ENCODE results near the gene LCA5L. TPM values are rescaled to one million over a fixed set of nuclear protein-coding genes. Genes with fewer than 3 reads are reported as not detected.

LCA5L gene
- polyA plus RNA-seq, 1 donor from 2014 or later: 0.09 TPM

- Histone ChIP-seq H3K27ac (ENCODE audit: low read length) (no peak overlapping the region), H3K9ac (ENCODE audit: low read length) (no peak overlapping the region), H3K9me3 (ENCODE audit: low read length) (peaks cover 5% of the 10 kb centered on the region), H3K79me2 (replicated peaks; ENCODE audit: insufficient read depth, low read length) (no peaks in the 10 kb centered on the region), H3K27me3 (ENCODE audit: insufficient read depth, low read depth, low read length) (no peaks in the 10 kb centered on the region), H3K9me2 (ENCODE audit: insufficient read depth, low read length) (no peaks in the 10 kb centered on the region), H3F3A (ENCODE audit: insufficient read depth, low read length, poor library complexity, severe bottlenecking) (no peaks in the 10 kb centered on the region), H3K36me3 (ENCODE audit: insufficient read depth, low read length) (peaks cover 12% of the 10 kb centered on the region), H3K4me3 (ENCODE audit: low read length) (no peak overlapping the region), H4K20me1 (ENCODE audit: insufficient read depth) (no peaks in the 10 kb centered on the region), H2AFZ (ENCODE audit: low read depth, low read length) (no peak overlapping the region), H3K4me2 (ENCODE audit: low read length) (no peak overlapping the region)
- no peak for TF ChIP-seq MXI1 (conservative IDR thresholded peaks at IDR 0.05; ENCODE audit: poor library complexity, severe bottlenecking)
- TF ChIP-seq TAF1 (IDR thresholded peaks at IDR 0.05; ENCODE audit: low read depth): no peak
- TF ChIP-seq POLR2AphosphoS5 (IDR thresholded peaks at IDR 0.05): no peak
- no peak for TF ChIP-seq RAD21 (conservative IDR thresholded peaks at IDR 0.05)
- no peak for TF ChIP-seq REST (IDR thresholded peaks at IDR 0.05; ENCODE audit: borderline replicate concordance)
- TF ChIP-seq SMC3 (conservative IDR thresholded peaks at IDR 0.05; ENCODE audit: poor library complexity): no peak
- no peak for TF ChIP-seq CTCF (IDR thresholded peaks at IDR 0.05; ENCODE audit: poor library complexity, severe bottlenecking)
- TF ChIP-seq EZH2 (IDR thresholded peaks at IDR 0.05; ENCODE audit: borderline replicate concordance, insufficient read depth, low read length, poor library complexity, severe bottlenecking): no peak
- no peak for TF ChIP-seq EP300 (conservative IDR thresholded peaks at IDR 0.05; ENCODE audit: poor library complexity, severe bottlenecking)
These were observed 39.5 kb downstream of the LCA5L start for GRCh38 chr21:39406065-39406464.

GRCh38 chr21:39400173-39400572, 45.4 kb downstream of the LCA5L start:
- Histone ChIP-seq H4K20me1 (ENCODE audit: insufficient read depth) (no peaks in the 10 kb centered on the region), H2AFZ (ENCODE audit: low read depth, low read length) (no peak overlapping the region), H3K79me2 (replicated peaks; ENCODE audit: insufficient read depth, low read length) (no peaks in the 10 kb centered on the region), H3K9ac (ENCODE audit: low read length) (no peak overlapping the region), H3K27me3 (ENCODE audit: insufficient read depth, low read depth, low read length) (no peaks in the 10 kb centered on the region), H3K27ac (ENCODE audit: low read length) (peak overlapping the region; percentile 19), H3K4me3 (ENCODE audit: low read length) (no peak overlapping the region), H3F3A (ENCODE audit: insufficient read depth, low read length, poor library complexity, severe bottlenecking) (no peaks in the 10 kb centered on the region), H3K4me2 (ENCODE audit: low read length) (no peak overlapping the region), H3K36me3 (ENCODE audit: insufficient read depth, low read length) (no peaks in the 10 kb centered on the region), H3K9me3 (ENCODE audit: low read length) (no peaks in the 10 kb centered on the region), H3K9me2 (ENCODE audit: insufficient read depth, low read length) (no peaks in the 10 kb centered on the region)
- TF ChIP-seq SMC3 (conservative IDR thresholded peaks at IDR 0.05; ENCODE audit: poor library complexity): no peak
- TF ChIP-seq POLR2AphosphoS5 (IDR thresholded peaks at IDR 0.05): peak; percentile 15

Data from neural cell (in vitro differentiated cells).